Stimulated activated CD4-positive, alpha-beta T cell treated with anti-CD3 and anti-CD28 coated beads, Interleukin-15, amount 100 ng/mL, for 24 hours (primary cell): ENCODE data around the gene SNX17.
"Not testable (repeated sequence)": the region's sequence is repeated elsewhere in the genome, so short reads cannot be mapped to it uniquely, and the experiment has no call there.

Experiments
- DNase-seq: peaks from one replicate; pipeline ENCODE4 v3.0.0-alpha.2; 2020

The SNX17 gene

GRCh38 chr2:27407798-27408491, 37.5 kb downstream of the SNX17 start:
- no peak for DNase-seq

- DNase-seq, result peak; percentile 52
These were observed 38.3 kb downstream of the SNX17 start for GRCh38 chr2:27408601-27409320.

GRCh38 chr2:27409321-27410073, 39.1 kb downstream of the SNX17 start, which contains the start of gene PPM1G:
Gene PPM1G, minus strand, starts transcription at chr2:27409591. Its CDS starts 169 bp downstream, at chr2:27409422.
- DNase-seq, result peak; percentile 98

GRCh38 chr2:27412419-27413152, 42.2 kb downstream of the SNX17 start:
- no peak for DNase-seq

GRCh38 chr2:27416151-27416550, 45.7 kb downstream of the SNX17 start:
- no peak for DNase-seq

- DNase-seq, result no peak
These were observed 50.6 kb downstream of the SNX17 start for GRCh38 chr2:27420996-27421395.

GRCh38 chr2:27421660-27422250, 51.3 kb downstream of the SNX17 start:
- DNase-seq, result no peak

GRCh38 chr2:27422958-27423357, 52.5 kb downstream of the SNX17 start:
- DNase-seq, result no peak

- DNase-seq, result not testable (repeated sequence)
These were observed 54.6 kb downstream of the SNX17 start for GRCh38 chr2:27425039-27425438.
